ENCODE results near the gene SRD5A3. TPM values are rescaled to one million over a fixed set of nuclear protein-coding genes. Genes with fewer than 3 reads are reported as not detected.

SRD5A3 gene
- total RNA-seq, 1 donor from 2014 or later = 6.8 TPM

- no peak for DNase-seq (ENCODE audit: low spot score in 2 of 2)
- Histone ChIP-seq H3K27me3 (no peaks in the 10 kb centered on the region), H3K4me1 (no peaks in the 10 kb centered on the region), H3K9me3 (no peaks in the 10 kb centered on the region), H3K36me3 (no peaks in the 10 kb centered on the region), H3K4me3 (no peak overlapping the region), H3K27ac (no peak overlapping the region)
- no peak for TF ChIP-seq CTCF (IDR thresholded peaks at IDR 0.05)
- intact Hi-C loops (cut with DNase I) = no loop called here
These were observed 34.1 kb upstream of the SRD5A3 start for GRCh38 chr4:55311792-55312488.

DNA sequence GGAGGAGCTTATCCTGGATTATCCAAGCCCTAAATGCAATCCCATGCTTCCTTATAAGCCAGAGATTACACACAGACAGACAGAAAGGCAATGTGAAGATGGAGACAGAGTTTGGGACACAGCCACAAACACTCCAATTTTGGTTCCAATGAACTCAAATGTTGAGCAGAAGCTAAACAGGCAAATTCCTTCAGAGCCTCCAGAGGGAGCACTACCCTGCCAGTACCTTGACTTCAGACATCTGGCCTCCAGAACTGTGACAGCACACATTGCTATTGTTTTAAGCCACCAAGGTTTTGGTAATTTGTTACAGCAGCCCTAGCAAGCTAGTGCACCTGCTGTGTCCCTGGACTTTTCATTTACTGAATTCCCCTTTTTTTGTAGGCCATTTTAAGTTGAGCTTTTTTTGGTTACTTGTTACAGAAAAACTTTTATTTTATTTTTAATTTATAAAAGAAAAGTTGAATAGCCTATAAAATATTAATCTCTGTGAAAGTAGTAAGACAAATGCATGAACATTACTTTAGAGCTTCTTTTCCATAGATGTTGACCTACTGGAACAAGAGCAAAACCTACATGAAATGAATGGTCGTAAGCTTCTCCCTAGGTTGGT, 33.4 kb upstream of the SRD5A3 start:
- Histone ChIP-seq H3K4me3 (no peak overlapping the region), H3K9me3 (no peaks in the 10 kb centered on the region), H3K27ac (no peak overlapping the region), H3K27me3 (no peaks in the 10 kb centered on the region), H3K36me3 (no peaks in the 10 kb centered on the region), H3K4me1 (no peaks in the 10 kb centered on the region)
- peak; percentile 14 to 53 (median 42) for TF ChIP-seq CTCF (IDR thresholded peaks at IDR 0.05)
- peak in 1 of 2 donors; percentile 63 for DNase-seq (ENCODE audit: low spot score in 2 of 2)
- intact Hi-C loops (cut with DNase I) = no loop called here

GRCh38 chr4:55314141-55314820, 31.8 kb upstream of the SRD5A3 start:
- Histone ChIP-seq H3K9me3 (no peaks in the 10 kb centered on the region), H3K36me3 (no peaks in the 10 kb centered on the region), H3K27me3 (no peaks in the 10 kb centered on the region), H3K4me1 (no peaks in the 10 kb centered on the region), H3K27ac (no peak overlapping the region), H3K4me3 (no peak overlapping the region)
- intact Hi-C loops (cut with DNase I) = no loop called here
- TF ChIP-seq CTCF (IDR thresholded peaks at IDR 0.05) = no peak
- DNase-seq (ENCODE audit: low spot score in 2 of 2) = no peak

DNA sequence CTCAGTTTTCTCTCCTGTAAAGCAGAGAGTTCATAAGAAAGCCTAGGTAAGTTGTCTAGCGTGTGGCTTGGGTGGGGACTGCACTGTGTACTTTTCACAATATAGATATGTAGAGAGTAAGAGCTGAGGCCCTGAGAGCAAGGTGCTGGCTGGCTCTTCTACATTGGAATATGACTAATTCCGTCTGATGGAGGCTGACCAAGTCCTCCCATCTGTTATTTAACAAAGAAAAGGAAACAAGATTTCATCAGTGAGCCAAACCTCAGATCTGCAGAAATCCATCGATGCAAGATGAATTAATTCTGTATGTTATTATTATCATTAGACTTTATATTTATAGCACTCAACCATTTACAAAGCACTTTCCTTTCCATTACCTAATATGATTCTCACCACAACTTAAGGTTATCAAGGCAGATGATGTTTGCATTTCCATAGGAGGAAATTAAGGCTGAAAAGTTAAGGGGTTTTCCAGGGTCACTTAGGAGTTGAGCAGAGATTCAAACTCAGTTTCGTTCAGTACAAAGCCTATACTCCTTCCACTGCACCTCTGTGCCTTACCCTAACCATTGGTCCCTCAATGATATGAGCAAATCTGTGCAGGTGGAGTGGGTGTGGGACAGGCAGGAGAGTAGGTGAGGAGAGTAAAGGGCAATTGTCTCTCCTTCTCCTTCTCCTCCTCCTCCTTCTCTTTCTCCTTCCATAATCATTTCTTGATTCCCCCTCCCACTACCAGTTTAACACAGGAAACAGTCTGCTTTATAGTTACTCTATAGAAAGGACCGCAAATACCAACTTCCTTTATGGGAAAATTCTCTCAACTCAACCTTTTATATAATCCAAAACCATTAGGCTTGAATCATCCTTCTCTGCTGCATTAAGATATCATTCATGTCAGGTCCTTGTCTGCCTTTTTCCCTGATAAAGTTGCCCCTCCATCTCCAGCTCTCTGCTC, 27.6 kb upstream of the SRD5A3 start:
- Histone ChIP-seq H3K4me1 (no peaks in the 10 kb centered on the region), H3K4me3 (no peak overlapping the region), H3K27ac (no peak overlapping the region), H3K27me3 (no peaks in the 10 kb centered on the region), H3K36me3 (no peaks in the 10 kb centered on the region), H3K9me3 (no peaks in the 10 kb centered on the region)
- intact Hi-C loops (cut with DNase I) = no loop called here
- no peak for TF ChIP-seq CTCF (IDR thresholded peaks at IDR 0.05)
- DNase-seq (ENCODE audit: low spot score in 2 of 2) = no peak

- intact Hi-C loops (cut with DNase I) = loop anchor here (2.0 kb wide), 2 partner anchors 323 to 351 kb away; no protein-coding TSS in a partner anchor
- Histone ChIP-seq H3K4me1 (no peaks in the 10 kb centered on the region), H3K27ac (no peak overlapping the region), H3K27me3 (no peaks in the 10 kb centered on the region), H3K36me3 (no peaks in the 10 kb centered on the region), H3K9me3 (no peaks in the 10 kb centered on the region), H3K4me3 (no peak overlapping the region)
- DNase-seq (ENCODE audit: low spot score in 2 of 2) = peak in 1 of 2 donors; percentile 86
- peak; percentile 19 to 64 (median 59) for TF ChIP-seq CTCF (IDR thresholded peaks at IDR 0.05)
These were observed 24.3 kb upstream of the SRD5A3 start for GRCh38 chr4:55321707-55322264.
